GM18502 (cell line): ENCODE measurements around the gene DEDD.

Experiments
- ATAC-seq: cut with Tn5 transposase; IDR thresholded peaks from one replicate; pipeline ENCODE4 v1.9.1; 2021; ENCODE audit warnings: mild to moderate bottlenecking; ENCODE audit not compliant: unreplicated experiment, poor library complexity

DEDD gene

DNA sequence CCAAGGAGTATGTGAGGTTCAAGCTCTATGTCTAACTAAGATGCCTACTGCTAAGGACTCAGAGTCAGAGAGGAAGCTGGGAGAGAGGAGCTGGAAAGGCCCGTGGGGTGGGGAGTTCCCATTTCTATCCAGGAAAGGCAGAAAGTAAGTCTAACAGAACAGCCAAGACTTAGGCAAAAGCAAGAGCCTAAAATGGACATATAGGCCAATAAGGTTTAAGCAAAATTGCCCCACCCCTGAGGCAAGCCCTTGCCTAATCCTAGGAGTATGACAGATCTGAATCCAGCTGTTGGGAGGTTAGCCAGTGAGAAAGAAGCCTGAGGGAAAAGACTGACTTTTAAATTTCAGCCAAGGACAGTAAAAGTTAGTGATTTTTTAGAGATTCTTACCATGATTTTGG is 35.9 kb downstream of the DEDD start:
- ATAC-seq, result no peak

DNA sequence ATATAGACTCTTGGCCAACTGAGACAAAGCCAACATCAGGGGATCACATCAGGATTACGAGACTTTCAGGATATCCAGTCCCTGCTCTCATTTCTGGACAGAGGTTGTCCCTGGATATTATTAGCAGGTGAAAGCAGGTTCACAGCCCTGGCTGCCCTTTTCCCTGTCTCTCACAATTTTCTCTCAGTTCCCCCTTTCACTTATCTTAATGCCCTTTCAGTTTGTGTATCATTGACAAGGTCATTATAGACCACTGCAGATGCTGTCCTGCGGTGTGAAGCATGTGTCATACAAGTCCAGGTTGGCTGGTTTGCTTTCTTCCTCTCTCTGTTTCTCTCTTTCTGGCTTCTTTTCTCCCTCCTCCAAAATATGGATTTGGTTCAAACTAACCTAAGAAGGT is 36.5 kb downstream of the DEDD start:
- no peak for ATAC-seq

DNA sequence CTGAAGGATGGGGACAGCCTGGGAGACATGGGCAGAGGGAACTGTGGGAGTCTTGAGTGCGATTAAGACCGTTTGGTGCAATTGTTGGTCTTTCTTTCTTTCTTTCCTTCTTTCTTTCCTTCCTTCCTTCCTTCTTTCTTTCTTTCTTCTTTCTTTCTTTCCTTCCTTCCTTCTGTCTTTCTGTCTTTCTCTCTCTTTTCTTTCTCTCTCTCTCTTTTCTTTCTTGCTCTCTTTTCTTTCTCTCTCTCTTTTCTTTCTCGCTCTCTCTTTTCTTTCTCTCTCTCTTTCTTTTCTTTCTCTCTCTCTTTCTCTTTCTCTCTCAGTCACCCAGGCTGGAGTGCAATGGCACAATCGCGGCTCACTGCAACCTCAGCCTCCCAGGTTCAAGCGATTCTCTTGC is 37.2 kb downstream of the DEDD start:
- no peak for ATAC-seq

DNA sequence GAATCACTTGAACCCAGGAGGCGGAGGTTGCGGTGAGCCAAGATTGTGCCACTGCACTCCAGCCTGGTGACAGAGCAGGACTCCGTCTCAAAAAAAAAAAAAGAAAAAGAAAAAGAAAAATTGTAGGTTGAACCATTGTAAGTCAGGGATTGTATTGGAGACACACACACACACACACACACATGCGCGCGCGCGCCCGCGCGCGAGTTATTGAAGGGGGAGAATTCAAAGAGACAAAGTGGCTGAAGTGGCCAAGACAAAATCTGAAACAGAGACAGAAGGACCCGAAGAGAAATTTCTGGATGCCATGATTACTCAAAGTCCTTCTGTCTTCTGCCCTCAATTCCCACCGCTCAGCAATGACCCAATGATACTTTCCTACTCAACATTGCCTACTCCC is 38.0 kb downstream of the DEDD start:
- no peak for ATAC-seq

DNA sequence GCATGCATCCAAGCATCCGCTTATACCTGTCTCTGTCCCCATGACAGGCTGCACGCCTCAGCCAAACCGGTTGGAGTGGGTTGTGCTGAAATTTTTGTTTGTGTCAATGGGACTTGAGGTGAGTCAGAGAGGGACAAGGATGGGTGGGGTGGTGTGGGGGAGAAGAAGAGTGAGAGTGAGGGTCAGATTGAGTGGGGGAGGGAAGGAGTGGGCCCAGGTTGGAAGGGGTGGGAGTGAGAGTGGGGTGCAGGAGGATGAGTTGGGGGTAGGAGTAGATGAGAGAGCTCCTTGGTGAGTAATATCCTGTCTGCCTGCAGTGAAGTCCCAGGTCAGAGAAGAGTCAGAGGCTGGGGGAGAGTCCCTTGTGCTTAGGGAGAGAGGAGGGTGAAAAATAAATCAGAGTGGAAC is 39.8 kb downstream of the DEDD start:
- no peak for ATAC-seq

DNA sequence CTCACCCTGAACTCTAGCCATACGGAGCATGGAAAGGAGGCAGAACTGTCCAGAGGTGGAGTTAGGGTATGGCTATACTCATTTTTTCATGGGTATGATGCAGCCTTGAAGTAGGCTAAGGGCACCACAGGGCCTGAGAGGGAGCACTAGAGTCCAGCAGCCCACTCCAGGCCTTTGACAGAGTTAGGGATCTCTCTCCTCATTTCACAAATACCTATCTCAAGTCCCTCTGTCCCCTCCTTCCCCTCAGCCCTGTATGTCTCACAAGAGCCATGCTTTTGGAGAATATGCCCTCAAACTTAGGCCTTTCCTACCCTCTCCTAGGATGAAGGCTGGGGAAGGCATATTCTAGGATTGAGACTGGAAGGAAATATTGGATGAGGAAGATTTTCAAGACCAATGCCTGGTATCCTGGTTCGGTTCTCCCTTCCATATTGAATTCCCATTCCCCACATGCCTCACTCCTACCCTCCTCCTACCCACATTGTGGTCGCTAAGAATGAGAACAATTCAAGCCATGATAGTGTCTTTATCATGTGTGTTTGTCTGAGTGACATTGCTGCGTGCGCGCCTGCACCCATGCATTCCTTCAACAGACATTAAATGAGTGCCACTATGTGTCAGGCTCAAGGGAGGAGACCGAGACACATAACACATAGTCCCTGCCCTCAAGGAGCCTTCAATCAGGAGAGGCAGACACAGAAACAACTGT is 40.5 kb downstream of the DEDD start:
- no peak for ATAC-seq

DNA sequence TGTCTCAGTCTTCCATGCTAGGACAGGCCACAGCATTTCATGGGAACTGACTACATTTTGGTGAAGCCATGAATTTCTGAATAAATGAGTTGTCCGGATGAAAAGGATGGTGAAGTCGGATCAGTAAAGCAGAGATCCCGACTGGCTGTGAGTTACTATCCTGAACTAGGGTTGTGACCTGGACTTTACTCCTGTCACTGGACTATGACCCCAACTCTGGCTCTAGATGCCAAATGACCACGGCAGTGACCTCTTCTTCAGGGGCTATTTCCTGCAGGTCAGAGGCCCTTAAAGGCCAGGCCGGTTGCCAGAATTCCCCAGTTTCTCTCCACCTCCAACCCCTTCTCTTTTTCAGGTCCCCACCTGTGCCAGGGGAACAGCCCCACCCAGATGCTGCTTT is 41.4 kb downstream of the DEDD start:
- ATAC-seq, result no peak

DNA sequence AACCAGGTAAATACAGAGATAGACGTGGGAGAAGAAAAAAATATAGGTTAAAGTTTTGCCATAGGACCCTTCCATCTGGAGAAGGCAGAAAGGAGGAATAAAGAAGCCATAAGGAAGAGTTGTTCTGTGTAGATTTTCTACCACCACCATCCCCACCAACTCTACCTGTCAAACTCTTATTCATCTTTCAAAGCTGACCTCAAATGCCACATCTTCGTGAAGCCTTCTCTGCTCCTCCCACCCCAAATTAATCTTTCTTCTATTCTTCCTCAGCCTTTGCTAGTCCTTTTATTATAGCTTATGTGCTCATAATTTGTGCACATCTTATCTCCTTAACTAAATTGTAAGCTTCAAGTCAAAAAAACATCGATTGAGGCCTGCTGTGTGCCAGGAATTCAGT is 41.9 kb downstream of the DEDD start:
- ATAC-seq, result no peak

DNA sequence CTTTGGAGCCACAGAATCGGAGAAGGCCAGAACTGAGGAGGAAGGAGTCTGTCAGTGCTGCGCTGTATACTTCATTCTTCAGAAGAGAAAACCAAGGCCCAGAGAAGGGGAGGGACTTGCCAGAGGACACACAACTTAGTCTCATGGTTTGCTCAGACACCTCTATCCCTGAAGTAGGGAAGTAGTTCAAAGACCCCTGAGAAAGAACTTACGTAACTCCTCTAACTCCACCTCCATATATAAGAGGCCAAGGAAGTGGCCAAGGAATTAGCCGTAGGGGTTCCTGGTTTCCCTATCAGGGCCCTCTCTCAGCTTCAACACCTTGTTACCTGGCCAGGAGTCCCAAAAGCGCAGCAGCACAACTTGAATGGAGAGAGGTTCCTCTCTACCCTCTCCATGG is 42.5 kb downstream of the DEDD start:
- no peak for ATAC-seq

DNA sequence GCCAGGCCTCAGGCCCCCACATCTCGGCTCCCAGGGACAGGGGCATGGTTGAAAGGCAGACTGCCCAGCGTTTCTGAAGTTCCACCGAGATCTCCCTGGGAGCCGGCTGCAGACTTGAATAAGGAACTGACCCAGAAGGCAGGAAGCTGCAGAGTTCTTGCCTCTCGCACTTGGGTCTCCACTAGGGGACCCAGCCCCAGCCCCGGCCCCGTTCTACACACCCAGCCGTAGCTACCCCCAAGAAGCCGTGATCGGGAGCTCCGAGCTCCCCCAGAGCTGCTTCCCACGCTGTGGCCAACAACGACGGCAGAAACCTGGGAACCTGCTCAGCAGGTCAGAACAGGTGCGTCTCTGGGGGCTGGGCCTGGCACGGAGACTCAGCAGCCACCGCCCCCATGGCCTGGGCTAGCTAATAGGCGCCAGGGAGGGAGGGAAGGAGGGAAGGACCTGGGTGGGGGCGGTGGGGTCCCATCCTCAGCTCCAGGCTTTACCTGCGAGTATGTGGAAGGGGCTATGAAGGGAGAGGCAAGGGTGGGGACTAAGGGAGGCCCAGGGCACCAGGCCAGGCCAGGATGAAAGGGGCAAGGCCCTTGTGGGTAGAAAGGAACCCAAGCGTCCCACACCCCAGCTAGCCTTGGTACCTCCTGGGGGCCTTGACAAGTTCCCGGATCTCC is 43.1 kb downstream of the DEDD start, which contains the start of gene NECTIN4:
Gene NECTIN4, minus strand, starts transcription at position 308 of the 674 bp plus-strand sequence. Its CDS starts 262 bp downstream, at position 46.
- ATAC-seq, result no peak

DNA sequence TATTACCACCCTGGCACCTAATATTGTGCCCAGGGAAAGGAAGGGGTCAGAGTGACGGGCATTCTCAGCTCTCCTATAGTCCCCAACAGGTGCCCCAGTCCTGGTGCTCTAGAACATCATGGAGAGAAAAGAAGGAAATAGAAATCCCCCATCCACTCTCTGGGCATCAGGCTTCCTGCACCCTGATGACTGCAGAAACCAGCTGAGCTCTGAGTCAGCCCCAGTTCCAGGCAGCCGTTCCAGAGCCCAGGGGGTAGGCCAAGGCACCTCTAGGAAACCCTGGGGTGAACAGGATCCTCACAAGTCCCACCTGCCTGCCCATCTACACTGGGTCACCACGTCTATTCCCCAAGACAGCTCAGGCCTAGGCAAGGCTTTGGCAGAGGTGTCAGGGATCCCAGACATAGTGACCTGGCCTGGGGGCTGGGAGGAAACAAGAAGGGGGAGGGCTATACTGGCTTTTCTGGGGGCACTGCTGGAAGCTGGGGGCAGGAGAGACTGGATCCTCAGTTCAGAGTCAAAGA is 43.8 kb downstream of the DEDD start:
- ATAC-seq, result no peak

DNA sequence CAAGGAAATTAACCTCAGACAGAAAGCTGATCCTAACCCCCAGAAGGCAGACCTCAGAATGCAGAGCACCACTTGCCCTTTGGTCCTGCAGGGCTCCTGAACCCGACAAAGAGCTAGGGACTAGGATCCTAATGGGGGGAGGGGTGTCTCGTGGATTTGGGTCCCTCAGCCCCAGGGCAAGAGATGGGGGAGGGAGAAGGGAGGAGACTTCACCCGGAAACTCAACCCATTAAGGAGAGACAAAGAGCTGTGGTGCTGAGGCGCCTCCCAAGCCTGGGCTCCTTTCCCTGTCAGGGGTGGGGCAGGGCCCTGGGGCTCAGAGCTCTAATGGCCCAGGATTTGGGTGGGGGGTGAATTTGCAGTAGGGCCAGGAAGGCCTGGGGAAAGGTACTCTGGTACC is 46.0 kb downstream of the DEDD start:
- no peak for ATAC-seq

DNA sequence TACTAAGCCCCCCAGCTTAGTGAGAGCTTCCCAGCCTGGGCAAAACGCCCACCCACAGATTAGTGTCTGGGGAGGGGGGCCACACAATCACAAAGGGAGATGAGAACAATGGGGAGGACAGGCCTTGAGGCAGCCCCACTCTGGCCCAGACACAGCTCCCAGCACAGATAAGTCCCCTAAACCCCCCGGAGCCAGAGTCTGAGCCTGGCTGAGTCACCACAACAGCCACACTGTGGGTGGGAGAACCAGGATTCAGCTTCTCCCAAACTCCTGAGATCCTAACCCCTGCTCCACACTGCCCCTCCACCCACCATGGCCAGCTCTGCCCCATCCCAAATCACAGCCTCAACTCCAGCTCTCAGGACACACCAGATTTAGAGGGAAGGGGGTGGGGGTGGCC is 47.3 kb downstream of the DEDD start:
- ATAC-seq, result no peak

DNA sequence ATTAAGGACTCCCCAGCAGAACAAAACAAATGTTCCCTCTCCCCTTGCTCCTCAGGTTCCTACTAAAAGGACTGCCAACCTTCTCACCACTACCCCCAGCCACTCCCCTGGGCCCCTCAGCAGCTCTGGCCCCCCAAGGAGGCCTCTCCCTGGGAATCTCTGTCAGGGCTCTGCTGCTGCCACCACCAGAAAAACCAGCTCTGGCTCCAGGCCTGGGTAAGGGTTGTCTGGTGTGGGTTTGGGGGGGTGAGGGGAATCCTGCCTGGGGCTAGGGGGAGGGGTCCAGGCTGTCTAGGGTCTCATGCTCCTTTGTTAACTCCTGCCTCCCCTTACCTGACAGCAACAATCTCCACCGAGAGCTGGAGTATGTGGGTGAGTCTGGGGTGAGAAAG is 47.9 kb downstream of the DEDD start:
- ATAC-seq, result no peak

DNA sequence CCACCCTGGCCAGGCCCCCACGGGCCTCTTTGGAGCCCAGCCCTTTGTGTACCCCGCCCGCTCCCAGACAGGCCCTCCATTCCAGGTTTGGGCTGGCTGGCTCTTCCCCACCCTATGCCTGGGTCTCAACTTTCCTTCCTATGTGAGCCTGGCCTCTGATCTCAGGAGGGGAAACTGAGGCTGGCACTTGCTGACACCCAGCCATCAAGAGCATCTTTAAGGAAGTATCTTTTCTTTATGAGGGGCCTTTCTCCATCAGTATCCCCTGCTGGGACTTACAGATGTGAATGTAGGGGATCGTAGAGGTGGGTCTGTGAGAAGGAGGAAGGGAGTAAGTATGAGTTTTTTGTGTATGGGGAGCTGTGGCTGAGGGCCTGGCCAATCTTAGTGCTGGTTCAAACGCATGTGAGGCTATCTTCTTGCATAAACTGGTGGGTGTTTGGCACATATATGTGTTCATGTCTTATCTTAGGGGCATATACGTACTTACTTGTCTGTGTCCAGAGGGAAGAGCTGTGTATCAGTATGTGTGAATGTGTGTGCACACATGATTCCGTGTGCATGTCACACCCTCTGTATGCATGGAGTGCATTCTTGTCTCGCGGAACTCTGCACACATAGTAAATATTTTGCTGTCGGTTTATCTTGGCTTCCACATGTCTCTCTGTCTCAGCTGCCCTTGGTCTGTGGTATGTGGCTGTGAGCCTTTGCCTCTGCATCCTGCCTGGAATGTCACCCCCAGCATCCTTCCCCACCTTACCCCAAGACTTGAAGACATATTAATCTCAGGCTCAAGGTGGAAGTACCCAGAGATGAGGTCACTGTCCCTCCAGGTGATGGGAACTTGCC is 48.5 kb downstream of the DEDD start:
- no peak for ATAC-seq

DNA sequence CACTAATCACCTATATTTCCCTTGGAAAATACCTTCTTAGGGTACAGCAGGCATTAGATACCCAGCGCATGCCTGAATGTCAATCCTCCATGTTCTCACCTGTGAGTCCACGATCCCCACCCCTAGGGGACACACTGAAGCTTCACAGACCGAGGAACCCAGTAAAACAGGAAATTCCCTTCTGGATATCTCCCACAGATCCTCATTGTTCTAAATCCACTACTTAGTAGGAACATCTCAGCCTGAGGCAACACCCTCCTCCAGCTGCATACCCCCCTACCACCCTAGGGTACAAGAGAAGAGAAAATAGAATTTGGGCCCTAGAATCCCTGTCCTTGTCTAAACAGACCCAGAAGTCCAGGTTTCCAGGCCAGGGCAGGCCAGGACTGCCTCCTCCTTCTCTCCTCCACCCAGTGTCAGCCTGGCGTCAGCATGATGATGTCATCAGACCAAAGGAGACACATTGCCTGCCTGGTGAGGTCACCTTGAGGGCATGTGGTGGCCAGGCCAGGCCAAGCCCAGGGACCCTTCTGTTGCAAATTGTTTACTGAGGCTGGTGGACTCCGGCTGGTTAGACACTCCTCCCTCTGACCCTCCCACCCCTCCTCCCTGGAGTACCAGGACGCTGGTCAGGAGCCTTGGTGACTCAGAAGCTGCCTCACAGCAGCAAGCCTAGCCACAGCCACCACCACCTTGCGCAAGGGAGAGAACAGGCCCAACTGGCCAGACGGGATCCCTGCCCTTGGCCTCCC is 49.3 kb downstream of the DEDD start:
- no peak for ATAC-seq

DNA sequence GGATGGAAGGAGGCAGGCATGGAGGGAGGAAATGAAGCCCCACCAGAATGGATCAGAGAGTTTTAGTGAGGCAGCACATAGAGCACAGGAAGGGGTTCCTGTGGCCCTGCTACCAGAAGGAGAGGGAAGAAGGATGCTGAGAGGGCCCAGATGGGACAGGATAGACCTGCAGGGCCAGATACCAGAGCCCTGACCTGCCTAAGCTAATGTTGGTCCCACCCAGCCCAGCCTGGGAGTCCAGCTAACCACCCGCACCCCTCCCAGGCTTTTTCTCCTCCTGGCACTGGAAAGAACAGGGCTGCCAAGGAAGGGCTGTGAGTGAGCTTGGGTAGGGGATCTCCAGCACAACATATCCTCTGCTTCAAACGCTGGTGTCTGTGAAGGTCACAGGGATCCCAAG is 50.0 kb downstream of the DEDD start:
- ATAC-seq, result no peak

DNA sequence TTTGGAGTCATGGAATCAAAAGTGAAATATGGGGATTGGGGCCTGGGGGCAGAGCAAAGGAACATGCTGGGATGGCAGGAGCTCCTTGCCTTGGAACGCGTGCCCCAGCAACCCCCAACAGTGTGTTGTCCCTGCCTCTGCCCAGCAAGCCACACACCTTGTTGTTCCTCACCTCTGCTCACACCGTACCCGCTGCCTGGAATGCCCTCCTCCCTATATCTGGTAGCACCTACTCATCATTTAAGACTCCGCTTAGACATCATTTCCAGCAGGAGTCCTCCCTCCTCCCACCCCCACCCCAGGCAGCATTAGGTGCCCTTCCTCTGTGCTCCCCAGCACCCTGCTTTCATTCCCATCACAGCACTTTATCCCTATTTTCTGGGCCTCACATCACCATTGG is 50.9 kb downstream of the DEDD start:
- ATAC-seq, result no peak

DNA sequence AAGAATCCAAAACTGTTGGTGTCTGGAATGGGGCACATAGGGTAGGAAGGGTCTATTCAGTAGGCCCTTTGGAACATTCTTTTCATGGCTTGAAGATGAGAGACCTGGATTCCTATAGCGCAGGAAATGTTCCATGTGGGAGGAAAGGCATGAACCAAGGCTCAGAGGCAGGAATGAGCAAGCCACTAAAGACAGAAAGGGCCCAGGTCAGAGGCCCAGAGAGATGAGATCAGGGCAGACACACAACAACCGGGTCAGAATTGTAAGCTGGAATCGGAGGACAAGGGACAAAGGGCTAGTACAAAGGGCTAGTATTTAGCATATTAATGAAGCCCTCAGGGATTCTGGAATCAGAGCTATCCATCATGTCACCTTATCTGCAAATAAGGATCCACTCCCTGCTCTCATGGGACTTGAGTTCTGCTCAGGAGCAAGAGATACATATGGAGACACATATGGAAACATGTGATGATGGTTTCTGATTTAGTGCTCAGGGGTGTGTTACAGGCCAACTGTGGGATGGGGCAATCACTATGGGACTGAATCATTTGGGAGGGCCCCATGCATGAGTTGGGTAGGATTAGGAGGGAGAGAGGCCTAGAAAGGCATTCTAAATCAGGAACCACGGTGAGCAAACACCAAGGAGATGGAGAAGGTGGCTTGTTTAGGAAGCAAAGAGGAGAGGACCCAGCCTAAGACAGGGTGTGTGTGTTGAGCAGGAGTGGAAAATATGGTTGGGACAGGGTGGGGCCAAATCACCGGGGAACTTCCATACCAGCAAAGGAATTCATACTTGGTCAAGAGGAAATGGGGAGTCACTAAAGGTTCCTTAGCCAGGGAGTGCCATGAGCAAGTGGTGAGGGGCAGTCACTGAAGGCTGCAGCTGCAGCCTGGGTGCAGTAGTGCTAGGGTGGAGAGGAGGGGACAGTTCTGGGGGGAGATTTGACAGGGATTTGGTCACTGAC is 51.7 kb downstream of the DEDD start:
- ATAC-seq, result no peak
